SU-DHL-6 (cell line): ENCODE results near the gene MOSPD2.

Experiments used
- EZH2phosphoT487 ChIP-seq: fragments of 200-600 bp; sonication (generic), shearing (Covaris generic); conservative IDR thresholded peaks from 2 replicates; pipeline ENCODE4 v1.6.1; 2018; ENCODE audit warnings: mild to moderate bottlenecking, antibody characterized with exemption, low read length, moderate library complexity, mixed read lengths
- TF ChIP-seq, protein P1 (sequence below): fragments of 200-600 bp; sonication (generic); IDR thresholded peaks from one replicate; pipeline ENCODE4 v1.5.1; 2017; ENCODE audit warnings: antibody characterized with exemption, mild to moderate bottlenecking, low read length, moderate library complexity; ENCODE audit not compliant: insufficient read depth, poor library complexity, severe bottlenecking

DNA sequence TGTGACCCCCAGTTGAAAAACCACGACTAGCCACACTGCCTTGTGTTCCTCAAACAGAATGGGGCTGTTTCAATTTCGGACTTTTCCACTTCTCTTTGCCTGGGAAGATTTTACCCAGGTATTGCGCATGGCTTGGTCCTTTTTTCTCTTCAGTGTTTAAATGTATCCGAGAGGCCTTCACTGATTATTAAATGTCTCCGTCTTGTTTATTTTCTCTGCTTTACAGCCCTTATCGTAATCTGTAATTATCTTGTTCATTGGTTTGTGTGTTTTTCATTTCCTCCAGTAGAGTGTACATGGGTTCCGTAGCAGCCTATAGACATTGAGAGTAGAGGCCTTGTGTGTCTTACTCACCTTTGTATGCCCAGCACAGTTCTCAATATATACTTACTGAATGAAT lies 2.4 kb downstream of the MOSPD2 start:
- TF ChIP-seq, protein P1, sequence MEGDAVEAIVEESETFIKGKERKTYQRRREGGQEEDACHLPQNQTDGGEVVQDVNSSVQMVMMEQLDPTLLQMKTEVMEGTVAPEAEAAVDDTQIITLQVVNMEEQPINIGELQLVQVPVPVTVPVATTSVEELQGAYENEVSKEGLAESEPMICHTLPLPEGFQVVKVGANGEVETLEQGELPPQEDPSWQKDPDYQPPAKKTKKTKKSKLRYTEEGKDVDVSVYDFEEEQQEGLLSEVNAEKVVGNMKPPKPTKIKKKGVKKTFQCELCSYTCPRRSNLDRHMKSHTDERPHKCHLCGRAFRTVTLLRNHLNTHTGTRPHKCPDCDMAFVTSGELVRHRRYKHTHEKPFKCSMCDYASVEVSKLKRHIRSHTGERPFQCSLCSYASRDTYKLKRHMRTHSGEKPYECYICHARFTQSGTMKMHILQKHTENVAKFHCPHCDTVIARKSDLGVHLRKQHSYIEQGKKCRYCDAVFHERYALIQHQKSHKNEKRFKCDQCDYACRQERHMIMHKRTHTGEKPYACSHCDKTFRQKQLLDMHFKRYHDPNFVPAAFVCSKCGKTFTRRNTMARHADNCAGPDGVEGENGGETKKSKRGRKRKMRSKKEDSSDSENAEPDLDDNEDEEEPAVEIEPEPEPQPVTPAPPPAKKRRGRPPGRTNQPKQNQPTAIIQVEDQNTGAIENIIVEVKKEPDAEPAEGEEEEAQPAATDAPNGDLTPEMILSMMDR = no peak
- no peak for TF ChIP-seq EZH2phosphoT487
